GM23248 (cell line): Measurements from ENCODE around the gene STX5.

Source experiments
- EZH2 ChIP-seq: fragments of 200-600 bp; sonication (generic); IDR thresholded peaks from 2 replicates; pipeline ENCODE4 v1.6.1; 2018; ENCODE audit warnings: antibody characterized with exemption, mild to moderate bottlenecking; ENCODE audit not compliant: insufficient read depth, poor library complexity, severe bottlenecking
- EZH2phosphoT487 ChIP-seq: fragments of 200-600 bp; sonication (generic); IDR thresholded peaks from 2 replicates; pipeline ENCODE4 v1.6.1; 2018; ENCODE audit warnings: antibody characterized with exemption, moderate library complexity, mild to moderate bottlenecking, low read depth; ENCODE audit not compliant: insufficient read depth

DNA sequence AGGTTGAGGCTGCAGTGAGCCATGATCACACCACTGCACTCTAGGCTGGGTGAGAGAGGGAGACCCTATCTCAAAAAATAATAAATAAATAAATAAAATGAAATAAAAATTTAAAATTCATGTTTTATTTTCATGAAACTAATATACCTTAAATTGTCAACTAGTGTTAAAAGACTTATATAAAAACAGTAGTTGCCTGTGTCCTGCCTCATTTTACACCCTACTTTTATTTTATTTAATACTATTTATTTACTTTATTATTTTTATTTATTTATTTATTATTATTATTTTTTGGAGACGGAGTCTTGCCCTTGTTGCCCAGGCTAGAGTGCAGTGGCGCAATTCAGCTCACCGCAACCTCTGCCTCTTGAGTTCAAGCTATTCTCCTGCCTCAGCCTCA, 12.3 kb upstream of the STX5 start:
- TF ChIP-seq EZH2phosphoT487, result no peak
- no peak for TF ChIP-seq EZH2
